HL-60/S4 (cell line): ENCODE measurements around the gene KHK.

Experiments used
- in situ Hi-C: fragments of 300-500 bp; cut with MboI; formaldehyde crosslinking; loops from 2 replicates; pipeline ENCODE4 v1.14.3; 2022; ENCODE audit warnings: low sequenced_read_pairs

Gene KHK

GRCh38 chr2:27080603-27080936 lies 6.0 kb upstream of the KHK start:
- in situ Hi-C loops, result loop anchor here (10.0 kb wide), 1 partner anchor 116 kb away; no protein-coding TSS in a partner anchor

- in situ Hi-C loops, result loop anchor here (10.0 kb wide), 1 partner anchor 117 kb away; no protein-coding TSS in a partner anchor
These were observed 4.4 kb upstream of the KHK start for GRCh38 chr2:27081984-27082772.

- in situ Hi-C loops, result loop anchor here (10.0 kb wide), 1 partner anchor 118 kb away; no protein-coding TSS in a partner anchor
These were observed 3.7 kb upstream of the KHK start for GRCh38 chr2:27082773-27083409.

DNA sequence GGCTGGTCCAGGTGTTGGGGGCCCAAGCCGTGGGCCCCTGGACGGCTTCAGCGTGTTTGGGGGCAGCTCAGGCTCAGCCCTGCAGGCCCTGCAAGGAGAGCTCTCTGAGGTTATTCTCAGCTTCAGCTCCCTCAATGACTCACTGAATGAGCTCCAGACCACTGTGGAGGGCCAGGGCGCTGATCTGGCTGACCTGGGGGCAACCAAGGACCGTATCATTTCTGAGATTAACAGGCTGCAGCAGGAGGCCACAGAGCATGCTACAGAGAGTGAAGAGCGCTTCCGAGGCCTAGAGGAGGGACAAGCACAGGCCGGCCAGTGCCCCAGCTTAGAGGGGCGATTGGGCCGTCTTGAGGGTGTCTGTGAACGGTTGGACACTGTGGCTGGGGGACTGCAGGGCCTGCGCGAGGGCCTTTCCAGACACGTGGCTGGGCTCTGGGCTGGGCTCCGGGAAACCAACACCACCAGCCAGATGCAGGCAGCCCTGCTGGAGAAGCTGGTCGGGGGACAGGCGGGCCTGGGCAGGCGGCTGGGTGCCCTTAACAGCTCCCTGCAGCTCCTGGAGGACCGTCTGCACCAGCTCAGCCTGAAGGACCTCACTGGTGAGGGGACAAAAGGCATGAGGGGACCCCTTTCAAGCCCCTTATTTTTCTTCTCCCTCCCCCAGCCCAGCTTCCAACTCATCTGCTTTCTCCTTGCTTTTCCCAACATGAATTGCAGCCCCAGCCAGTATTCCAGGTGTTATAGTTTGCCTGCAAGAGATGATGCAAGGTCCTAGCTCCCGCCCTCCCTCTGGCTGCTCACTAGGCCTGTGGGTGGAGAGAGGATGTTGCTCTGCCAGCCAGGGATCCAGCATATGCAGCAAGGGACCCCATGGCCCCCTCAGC lies 2.9 kb upstream of the KHK start:
- in situ Hi-C loops, result loop anchor here (10.0 kb wide), 1 partner anchor 119 kb away; no protein-coding TSS in a partner anchor

DNA sequence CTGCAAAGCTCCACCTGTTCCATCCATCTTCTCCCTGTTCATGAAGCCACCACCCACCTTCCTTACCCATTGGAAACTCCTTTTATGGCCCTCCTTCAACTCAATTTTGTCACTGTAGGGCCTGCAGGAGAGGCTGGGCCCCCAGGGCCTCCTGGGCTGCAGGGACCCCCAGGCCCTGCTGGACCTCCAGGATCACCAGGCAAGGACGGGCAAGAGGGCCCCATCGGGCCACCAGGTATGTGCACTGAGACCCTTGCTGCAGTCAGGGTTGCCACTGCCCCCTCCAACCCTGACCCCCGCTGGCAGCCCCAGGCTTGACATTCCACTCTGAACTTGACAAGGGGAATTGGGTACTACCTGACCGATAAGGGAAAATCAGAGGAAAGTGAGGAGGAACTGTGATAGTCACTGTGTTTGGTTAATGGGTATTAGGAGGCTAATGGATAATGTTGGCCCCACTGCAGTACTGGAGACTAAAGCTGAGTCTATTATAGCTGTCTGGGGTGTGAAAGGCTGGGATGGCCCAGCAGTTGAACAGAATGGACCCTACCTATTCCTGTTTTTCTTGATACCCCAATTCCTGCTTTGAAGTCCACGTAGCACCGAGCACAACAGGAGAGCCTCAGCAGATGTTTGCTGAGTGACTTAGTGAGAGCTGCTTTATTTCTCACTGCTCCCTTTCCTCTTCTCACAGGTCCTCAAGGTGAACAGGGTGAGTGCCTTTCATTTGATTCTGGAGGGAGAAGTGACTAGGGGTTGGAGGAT lies 2.1 kb upstream of the KHK start:
- in situ Hi-C loops, result loop anchor here (10.0 kb wide), 1 partner anchor 120 kb away; no protein-coding TSS in a partner anchor

- in situ Hi-C loops, result loop anchor here (10.0 kb wide), 1 partner anchor 120 kb away; no protein-coding TSS in a partner anchor
These were observed 1.4 kb upstream of the KHK start for GRCh38 chr2:27085062-27085672.

- in situ Hi-C loops, result loop anchor here (10.0 kb wide), 1 partner anchor 121 kb away; no protein-coding TSS in a partner anchor
These were observed 891 bp upstream of the KHK start for GRCh38 chr2:27085673-27086089.

- in situ Hi-C loops, result loop anchor here (10.0 kb wide), 1 partner anchor 121 kb away; no protein-coding TSS in a partner anchor
These were observed 365 bp upstream of the KHK start for GRCh38 chr2:27086090-27086723.

DNA sequence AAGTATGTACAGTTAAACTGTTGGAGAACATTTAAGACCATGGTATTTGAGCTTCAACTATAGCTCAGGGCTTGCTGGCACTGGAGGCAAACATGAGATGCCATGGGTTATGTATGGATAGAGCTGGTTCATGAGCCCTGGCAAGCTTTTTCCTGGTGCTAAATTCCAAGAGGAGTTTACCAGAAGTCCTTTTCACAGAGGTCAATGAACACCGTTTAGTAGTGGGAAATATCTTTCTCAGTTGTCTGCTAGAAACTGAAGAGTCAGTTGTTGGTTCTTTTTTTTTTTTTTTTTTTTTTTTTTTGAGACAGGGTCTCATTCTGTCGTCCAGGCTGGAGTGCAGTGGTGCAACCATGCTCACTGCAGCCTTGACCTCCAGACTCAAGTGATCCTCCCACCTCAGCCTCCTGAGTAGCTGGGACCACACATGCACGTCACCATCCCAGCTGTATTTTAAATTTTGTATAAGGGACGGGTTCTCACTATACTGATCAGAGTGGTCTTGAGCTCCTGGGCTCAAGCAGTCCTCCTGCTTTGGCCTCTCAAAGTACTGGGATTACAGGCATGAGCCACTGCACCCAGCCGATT lies 1.3 kb downstream of the KHK start:
- in situ Hi-C loops, result loop anchor here (10.0 kb wide), 1 partner anchor 123 kb away; no protein-coding TSS in a partner anchor

DNA sequence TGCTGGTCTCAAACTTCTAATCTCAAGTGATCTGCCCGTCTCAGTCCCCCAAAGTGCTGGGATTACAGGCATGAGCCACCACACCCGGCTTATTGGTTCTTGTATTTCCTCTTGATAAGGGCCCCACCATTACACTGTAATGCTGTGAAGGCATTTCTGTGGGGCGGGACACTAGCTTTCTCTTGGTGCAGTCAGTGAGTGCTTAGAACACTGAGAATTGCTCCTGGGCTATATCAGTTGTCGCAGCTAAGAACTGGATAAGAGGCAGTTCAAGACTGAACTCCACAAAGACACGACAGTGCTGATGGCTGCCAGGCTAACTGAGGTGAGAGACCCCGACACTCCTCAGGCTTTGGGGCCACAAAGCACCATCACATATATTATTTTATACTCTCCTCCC lies 2.1 kb downstream of the KHK start:
- in situ Hi-C loops, result loop anchor here (10.0 kb wide), 1 partner anchor 124 kb away; no protein-coding TSS in a partner anchor

DNA sequence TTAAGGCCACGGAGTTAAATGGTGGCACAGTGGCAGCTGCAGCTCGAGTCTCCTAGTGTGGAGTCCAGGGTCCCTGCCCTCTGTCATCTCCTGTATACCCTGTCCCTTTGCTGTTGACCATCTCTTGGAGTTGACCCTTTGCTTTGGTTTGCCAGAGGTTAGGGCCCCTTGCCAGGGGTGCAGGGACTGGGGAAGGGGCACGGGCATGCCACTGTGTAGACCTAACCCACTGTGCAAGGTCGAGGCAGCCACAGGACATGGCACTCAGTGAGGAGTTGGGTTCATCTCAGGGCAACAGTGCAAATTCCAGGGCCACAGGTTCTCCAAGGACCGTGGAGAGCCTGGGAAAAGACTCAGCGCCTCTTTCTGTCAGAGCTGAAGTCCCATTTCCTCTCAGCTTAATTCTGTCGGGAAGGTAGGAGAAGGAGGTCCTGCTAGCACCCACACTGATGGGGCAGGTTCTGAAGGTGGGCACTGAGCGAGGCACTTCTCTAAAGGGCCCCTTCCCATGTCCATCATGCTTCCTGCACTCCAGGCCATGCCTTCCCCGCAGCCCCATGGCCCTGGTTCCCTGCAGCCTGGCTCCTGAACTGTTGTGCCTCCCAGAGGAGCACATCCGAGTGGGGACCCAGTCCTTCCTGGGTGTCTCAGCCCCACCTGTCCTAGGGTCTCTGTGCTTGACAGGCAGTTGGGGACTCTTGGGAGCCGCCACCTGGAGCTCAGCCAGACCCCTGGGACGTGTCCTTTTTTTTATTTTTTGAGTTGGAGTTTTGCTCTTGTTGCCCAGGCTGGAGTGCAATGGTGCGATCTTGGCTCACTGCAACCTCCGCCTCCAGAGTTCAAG lies 2.8 kb downstream of the KHK start:
- in situ Hi-C loops, result loop anchor here (10.0 kb wide), 1 partner anchor 125 kb away; no protein-coding TSS in a partner anchor

GRCh38 chr2:27091746-27092695 lies 5.4 kb downstream of the KHK start:
- in situ Hi-C loops, result loop anchor here (10.0 kb wide), 1 partner anchor 193 kb away; the partner anchor contains the start of gene TRIM54

DNA sequence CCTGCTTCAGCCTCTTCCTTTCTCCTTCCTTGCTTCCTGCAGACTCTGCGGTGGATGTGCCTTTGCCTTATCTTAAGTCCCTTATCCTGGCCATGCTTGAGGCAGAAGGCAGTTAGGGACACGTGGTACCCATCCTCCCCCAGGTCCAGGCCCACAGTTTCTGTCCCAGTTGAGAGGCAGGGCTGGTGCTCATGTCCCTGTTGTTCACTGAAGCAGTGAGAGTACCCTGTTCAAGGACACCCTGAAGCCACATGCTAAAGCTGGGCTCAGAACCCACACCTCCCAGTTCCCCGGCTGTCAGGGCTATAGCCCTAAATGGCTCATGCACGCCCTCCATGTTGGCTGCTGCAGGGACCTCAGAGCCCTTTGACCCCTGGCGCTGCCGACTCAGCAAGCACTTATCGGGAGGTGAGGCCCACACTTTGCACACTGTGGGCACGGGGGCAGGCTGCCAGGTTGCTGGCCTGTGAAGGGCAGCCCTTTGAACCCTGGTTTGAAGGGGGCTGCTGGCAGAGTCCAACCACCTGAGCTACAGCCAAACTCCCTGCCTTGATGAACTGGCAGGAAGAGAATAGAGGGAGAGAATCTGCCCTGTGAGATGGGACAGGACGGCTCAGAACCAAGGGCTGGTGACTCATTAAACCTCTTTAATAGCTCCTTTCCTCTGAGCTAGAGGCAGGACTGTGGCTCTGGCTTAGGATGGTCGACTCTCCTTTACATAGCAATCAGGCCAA lies 6.3 kb downstream of the KHK start:
- in situ Hi-C loops, result loop anchor here (10.0 kb wide), 1 partner anchor 192 kb away; the partner anchor contains the start of gene TRIM54

GRCh38 chr2:27093430-27094352 lies 7.1 kb downstream of the KHK start:
- in situ Hi-C loops, result loop anchor here (10.0 kb wide), 1 partner anchor 191 kb away; the partner anchor contains the start of gene TRIM54
